Measurements from ENCODE around the gene USP10. TPM values are rescaled to one million over a fixed set of nuclear protein-coding genes. Genes with fewer than 3 reads are reported as not detected.
A peak's percentile ranks its signal among the peaks of the same experiment; 100 is the strongest.

USP10 gene
- total RNA-seq, 2 experiments from 2014 or later = 93.9 to 95.2 TPM

GRCh38 chr16:84759061-84759460 is 59.3 kb downstream of the USP10 start:
- peak overlapping the region; percentile 12 for H3K27ac Mint-ChIP-seq
- intact Hi-C loops (cut with micrococcal nuclease) = no loop called here

DNA sequence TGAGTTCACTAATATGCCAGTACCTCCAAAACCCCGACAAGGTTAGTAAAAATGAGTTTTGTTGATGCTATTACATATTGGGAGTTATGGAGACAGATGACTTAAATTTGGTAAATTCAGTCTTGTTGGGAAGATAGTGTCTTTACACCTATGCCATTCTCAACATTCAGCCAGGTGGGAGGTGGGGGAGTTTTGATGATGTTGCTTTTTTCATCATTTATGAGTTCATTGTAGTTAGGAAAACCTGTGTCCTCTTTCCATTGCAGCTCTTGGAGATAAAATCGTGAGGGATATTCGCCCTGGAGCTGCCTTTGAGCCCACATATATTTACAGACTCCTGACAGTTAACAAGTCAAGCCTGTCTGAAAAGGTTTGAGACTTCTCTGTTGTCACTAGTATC is 60.1 kb downstream of the USP10 start:
- CTCF ChIA-PET = interaction anchor here (1.3 to 1.7 kb wide), 5 partner anchors 8 to 210 kb away, joined by 3 to 10 read pairs (median 5); no protein-coding TSS in a partner anchor
- Mint-ChIP-seq H3K9me3 (no peaks in the 10 kb centered on the region), H3K27me3 (ENCODE audit: low read depth) (no peaks in the 10 kb centered on the region), H3K36me3 (ENCODE audit: low read depth) (peaks cover 31% of the 10 kb centered on the region), H3K4me3 (no peak overlapping the region), H3K27ac (no peak overlapping the region), H3K4me1 (ENCODE audit: low read depth) (peaks cover 54% of the 10 kb centered on the region)
- intact Hi-C loops (cut with micrococcal nuclease) = no loop called here
- no peak for DNase-seq

More at GRCh38 chr16:84759061-84759460, 59.3 kb downstream of the USP10 start:
- Mint-ChIP-seq H3K36me3 (ENCODE audit: low read depth) (peaks cover 25% of the 10 kb centered on the region), H3K4me1 (ENCODE audit: low read depth) (peaks cover 54% of the 10 kb centered on the region), H3K4me3 (no peak overlapping the region), H3K9me3 (no peaks in the 10 kb centered on the region), H3K27me3 (ENCODE audit: low read depth) (no peaks in the 10 kb centered on the region)
- DNase-seq = no peak
- CTCF ChIA-PET = interaction anchor here (0.7 to 1.7 kb wide), 7 partner anchors 9 to 193 kb away, joined by 3 to 10 read pairs (median 4); no protein-coding TSS in a partner anchor

- Mint-ChIP-seq H3K36me3 (ENCODE audit: low read depth) (peaks cover 35% of the 10 kb centered on the region), H3K9me3 (no peaks in the 10 kb centered on the region), H3K27me3 (ENCODE audit: low read depth) (no peaks in the 10 kb centered on the region), H3K27ac (no peak overlapping the region), H3K4me1 (ENCODE audit: low read depth) (peaks cover 56% of the 10 kb centered on the region), H3K4me3 (no peak overlapping the region)
- no peak for DNase-seq
- CTCF ChIA-PET = interaction anchor here (0.9 to 1.5 kb wide), 3 partner anchors 17 to 208 kb away, joined by 3 to 7 read pairs (median 3); no protein-coding TSS in a partner anchor
- intact Hi-C loops (cut with micrococcal nuclease) = no loop called here
These were observed 61.9 kb downstream of the USP10 start for GRCh38 chr16:84761448-84762368.

GRCh38 chr16:84763164-84763563 is 63.4 kb downstream of the USP10 start:
- Mint-ChIP-seq H3K4me1 (ENCODE audit: low read depth) (peaks cover 56% of the 10 kb centered on the region), H3K4me3 (no peak overlapping the region), H3K27me3 (ENCODE audit: low read depth) (no peaks in the 10 kb centered on the region), H3K36me3 (ENCODE audit: low read depth) (peaks cover 45% of the 10 kb centered on the region), H3K9me3 (no peaks in the 10 kb centered on the region), H3K27ac (no peak overlapping the region)
- no peak for DNase-seq
- CTCF ChIA-PET = interaction anchor here (1.2 to 1.4 kb wide), 2 partner anchors 10 to 208 kb away, joined by 3 to 4 read pairs; no protein-coding TSS in a partner anchor
- intact Hi-C loops (cut with micrococcal nuclease) = no loop called here

- no peak overlapping the region for H3K27ac Mint-ChIP-seq
- H3K27me3 Mint-ChIP-seq (ENCODE audit: low read depth) = no peaks in the 10 kb centered on the region
These were observed 63.8 kb downstream of the USP10 start for GRCh38 chr16:84763629-84764028.

DNA sequence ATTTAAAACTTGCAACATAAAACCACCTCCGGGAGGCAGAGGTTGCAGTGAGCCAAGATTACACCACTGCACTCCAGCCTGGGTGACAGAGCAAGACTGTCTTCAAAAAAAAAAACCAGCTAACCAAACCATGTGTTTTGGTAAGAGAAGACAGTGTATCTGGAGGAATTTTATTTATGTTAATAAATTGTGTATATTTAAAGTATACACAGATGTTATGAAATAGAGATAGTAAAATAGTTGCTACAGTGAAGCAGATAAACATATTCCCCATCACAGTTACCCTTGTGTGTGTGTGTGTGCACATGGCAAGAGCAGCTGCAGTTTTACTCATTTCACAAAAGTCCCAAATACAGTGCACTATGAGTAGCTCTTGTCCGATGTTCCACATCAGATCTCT is 65.2 kb downstream of the USP10 start:
- Mint-ChIP-seq H3K36me3 (ENCODE audit: low read depth) (peaks cover 55% of the 10 kb centered on the region), H3K9me3 (no peaks in the 10 kb centered on the region), H3K27me3 (ENCODE audit: low read depth) (no peaks in the 10 kb centered on the region), H3K27ac (peak overlapping the region; percentile 11), H3K4me3 (no peak overlapping the region), H3K4me1 (ENCODE audit: low read depth) (peaks cover 48% of the 10 kb centered on the region)
- intact Hi-C loops (cut with micrococcal nuclease) = no loop called here
- DNase-seq = no peak
- CTCF ChIA-PET = interaction anchor here (0.6 to 2.0 kb wide), 3 partner anchors 9 to 230 kb away, joined by 3 to 7 read pairs (median 3); no protein-coding TSS in a partner anchor

More at GRCh38 chr16:84763629-84764028, 63.8 kb downstream of the USP10 start:
- DNase-seq = no peak
- Mint-ChIP-seq H3K4me1 (ENCODE audit: low read depth) (peaks cover 52% of the 10 kb centered on the region), H3K9me3 (no peaks in the 10 kb centered on the region), H3K4me3 (no peak overlapping the region), H3K36me3 (ENCODE audit: low read depth) (peaks cover 47% of the 10 kb centered on the region)
- CTCF ChIA-PET = interaction anchor here (1.2 to 1.4 kb wide), 2 partner anchors 10 to 208 kb away, joined by 3 to 4 read pairs; no protein-coding TSS in a partner anchor
- intact Hi-C loops (cut with micrococcal nuclease) = no loop called here

DNA sequence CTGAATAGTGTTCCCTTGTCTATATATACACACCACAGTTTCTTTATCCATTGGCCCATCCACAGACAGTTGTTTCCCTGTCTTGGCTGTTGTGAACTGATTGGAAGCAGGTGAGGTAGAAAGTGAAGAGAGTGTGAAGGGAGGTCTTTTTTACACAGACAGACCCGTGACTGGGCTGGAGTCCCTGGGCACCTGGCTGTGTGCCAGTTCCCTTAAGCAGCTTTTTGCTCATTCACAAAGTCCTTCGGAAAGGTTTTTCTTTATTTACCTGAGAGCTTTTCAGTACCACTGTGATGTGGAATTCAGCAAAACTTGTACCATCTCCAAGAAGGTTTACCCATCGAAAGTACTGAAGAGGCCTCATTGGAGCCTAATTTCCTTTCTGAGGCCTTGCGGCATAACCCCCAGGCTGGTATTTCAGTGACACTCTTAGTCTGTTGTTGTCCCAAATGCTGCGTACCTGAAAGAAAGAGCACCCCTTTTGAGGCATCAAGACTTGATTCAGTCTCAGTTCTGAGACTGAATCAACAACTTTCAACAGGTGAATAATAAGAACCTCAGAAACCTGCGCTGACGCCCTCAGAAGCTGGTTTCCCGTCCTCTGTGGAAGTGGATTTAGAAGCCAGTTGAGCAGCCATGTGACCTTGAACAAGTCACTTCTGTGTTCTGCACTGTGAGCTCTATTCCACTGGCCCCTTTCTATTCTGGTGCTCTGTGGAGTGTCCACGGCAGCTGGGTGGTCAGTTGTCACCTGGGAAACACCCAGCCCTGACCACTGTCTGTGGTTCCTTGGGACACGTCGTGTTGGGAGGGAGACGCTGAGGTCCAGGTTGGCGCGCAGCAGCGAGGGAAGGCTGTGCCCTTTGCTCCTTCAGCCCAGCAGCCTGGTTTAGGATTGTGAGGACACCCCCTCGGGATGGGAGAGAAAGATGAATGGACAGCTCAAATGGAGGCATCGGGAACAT is 66.1 kb downstream of the USP10 start:
- H3K4me1 Mint-ChIP-seq (ENCODE audit: low read depth) = peaks cover 48% of the 10 kb centered on the region
- H3K27me3 Mint-ChIP-seq (ENCODE audit: low read depth) = no peaks in the 10 kb centered on the region
- DNase-seq = peak; percentile 50
- H3K36me3 Mint-ChIP-seq (ENCODE audit: low read depth) = peaks cover 56% of the 10 kb centered on the region
- intact Hi-C loops (cut with micrococcal nuclease) = no loop called here
- H3K9me3 Mint-ChIP-seq = no peaks in the 10 kb centered on the region
- CTCF ChIA-PET = interaction anchor here (0.6 to 2.0 kb wide), 6 partner anchors 10 to 186 kb away, joined by 4 to 7 read pairs (median 4); no protein-coding TSS in a partner anchor
- H3K4me3 Mint-ChIP-seq = no peak overlapping the region
- H3K27ac Mint-ChIP-seq = peak overlapping the region; percentile 62

GRCh38 chr16:84766978-84767773 is 67.4 kb downstream of the USP10 start:
- Mint-ChIP-seq H3K4me1 (ENCODE audit: low read depth) (peaks cover 48% of the 10 kb centered on the region), H3K4me3 (no peak overlapping the region), H3K27me3 (ENCODE audit: low read depth) (no peaks in the 10 kb centered on the region), H3K9me3 (no peaks in the 10 kb centered on the region), H3K36me3 (ENCODE audit: low read depth) (peaks cover 52% of the 10 kb centered on the region), H3K27ac (peak overlapping the region; percentile 38)
- intact Hi-C loops (cut with micrococcal nuclease) = no loop called here
- CTCF ChIA-PET = interaction anchor here (0.9 to 1.5 kb wide), 5 partner anchors 13 to 205 kb away, joined by 3 to 6 read pairs (median 4); no protein-coding TSS in a partner anchor
- no peak for DNase-seq

- Mint-ChIP-seq H3K27ac (no peak overlapping the region), H3K4me3 (no peak overlapping the region), H3K36me3 (ENCODE audit: low read depth) (peaks cover 52% of the 10 kb centered on the region), H3K27me3 (ENCODE audit: low read depth) (no peaks in the 10 kb centered on the region), H3K4me1 (ENCODE audit: low read depth) (peaks cover 48% of the 10 kb centered on the region), H3K9me3 (no peaks in the 10 kb centered on the region)
- intact Hi-C loops (cut with micrococcal nuclease) = no loop called here
- DNase-seq = no peak
- CTCF ChIA-PET = interaction anchor here (0.6 to 2.0 kb wide), 7 partner anchors 8 to 260 kb away, joined by 3 to 9 read pairs (median 5); no protein-coding TSS in a partner anchor
These were observed 68.4 kb downstream of the USP10 start for GRCh38 chr16:84768061-84768807.

GRCh38 chr16:84768808-84769197 is 69.0 kb downstream of the USP10 start:
- CTCF ChIA-PET = interaction anchor here (0.6 to 2.0 kb wide), 7 partner anchors 9 to 260 kb away, joined by 3 to 9 read pairs (median 5); no protein-coding TSS in a partner anchor
- no peak for DNase-seq
- no peak overlapping the region for H3K27ac Mint-ChIP-seq
- no peaks in the 10 kb centered on the region for H3K27me3 Mint-ChIP-seq (ENCODE audit: low read depth)
- no peaks in the 10 kb centered on the region for H3K9me3 Mint-ChIP-seq
- H3K4me1 Mint-ChIP-seq (ENCODE audit: low read depth) = peaks cover 45% of the 10 kb centered on the region
- no peak overlapping the region for H3K4me3 Mint-ChIP-seq
- intact Hi-C loops (cut with micrococcal nuclease) = no loop called here
- H3K36me3 Mint-ChIP-seq (ENCODE audit: low read depth) = peaks cover 50% of the 10 kb centered on the region
